Measurements from ENCODE around the gene EPHA5.

Gene EPHA5

DNA sequence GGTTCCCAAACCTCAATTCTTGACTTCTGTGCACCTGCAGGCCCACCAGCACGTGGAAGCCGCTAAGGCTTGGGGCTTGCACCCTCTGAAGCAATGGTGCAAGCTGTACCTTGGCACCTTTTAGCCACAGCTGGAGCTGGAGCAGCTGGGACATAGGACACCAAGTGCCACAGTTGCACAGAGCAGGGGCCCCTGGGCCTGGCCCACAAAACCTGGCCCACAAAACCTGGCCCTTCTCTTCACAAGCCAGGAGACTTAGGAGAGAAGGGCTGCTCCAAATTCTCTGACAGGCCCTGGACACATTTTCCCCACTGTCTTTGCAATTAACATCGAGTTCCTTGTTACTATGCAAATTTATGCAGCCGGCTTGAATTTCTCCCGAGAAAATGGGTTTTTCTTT lies 197.8 kb downstream of the EPHA5 start:
- TF ChIP-seq ZNF768 (tag by site-specific recombination; IDR thresholded peaks at IDR 0.05) (no peak), ZNF366 (tag by site-specific recombination; conservative IDR thresholded peaks at IDR 0.05) (no peak), ZNF660 (tag by site-specific recombination; IDR thresholded peaks at IDR 0.05) (no peak), PRDM1 (tag by site-specific recombination; IDR thresholded peaks at IDR 0.05) (no peak), ZNF707 (tag by site-specific recombination; IDR thresholded peaks at IDR 0.05) (no peak)
- TF ChIP-seq, protein P1, sequence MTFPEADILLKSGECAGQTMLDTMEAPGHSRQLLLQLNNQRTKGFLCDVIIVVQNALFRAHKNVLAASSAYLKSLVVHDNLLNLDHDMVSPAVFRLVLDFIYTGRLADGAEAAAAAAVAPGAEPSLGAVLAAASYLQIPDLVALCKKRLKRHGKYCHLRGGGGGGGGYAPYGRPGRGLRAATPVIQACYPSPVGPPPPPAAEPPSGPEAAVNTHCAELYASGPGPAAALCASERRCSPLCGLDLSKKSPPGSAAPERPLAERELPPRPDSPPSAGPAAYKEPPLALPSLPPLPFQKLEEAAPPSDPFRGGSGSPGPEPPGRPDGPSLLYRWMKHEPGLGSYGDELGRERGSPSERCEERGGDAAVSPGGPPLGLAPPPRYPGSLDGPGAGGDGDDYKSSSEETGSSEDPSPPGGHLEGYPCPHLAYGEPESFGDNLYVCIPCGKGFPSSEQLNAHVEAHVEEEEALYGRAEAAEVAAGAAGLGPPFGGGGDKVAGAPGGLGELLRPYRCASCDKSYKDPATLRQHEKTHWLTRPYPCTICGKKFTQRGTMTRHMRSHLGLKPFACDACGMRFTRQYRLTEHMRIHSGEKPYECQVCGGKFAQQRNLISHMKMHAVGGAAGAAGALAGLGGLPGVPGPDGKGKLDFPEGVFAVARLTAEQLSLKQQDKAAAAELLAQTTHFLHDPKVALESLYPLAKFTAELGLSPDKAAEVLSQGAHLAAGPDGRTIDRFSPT (tag by site-specific recombination; IDR thresholded peaks at IDR 0.05): no peak
- TF ChIP-seq, protein P2, sequence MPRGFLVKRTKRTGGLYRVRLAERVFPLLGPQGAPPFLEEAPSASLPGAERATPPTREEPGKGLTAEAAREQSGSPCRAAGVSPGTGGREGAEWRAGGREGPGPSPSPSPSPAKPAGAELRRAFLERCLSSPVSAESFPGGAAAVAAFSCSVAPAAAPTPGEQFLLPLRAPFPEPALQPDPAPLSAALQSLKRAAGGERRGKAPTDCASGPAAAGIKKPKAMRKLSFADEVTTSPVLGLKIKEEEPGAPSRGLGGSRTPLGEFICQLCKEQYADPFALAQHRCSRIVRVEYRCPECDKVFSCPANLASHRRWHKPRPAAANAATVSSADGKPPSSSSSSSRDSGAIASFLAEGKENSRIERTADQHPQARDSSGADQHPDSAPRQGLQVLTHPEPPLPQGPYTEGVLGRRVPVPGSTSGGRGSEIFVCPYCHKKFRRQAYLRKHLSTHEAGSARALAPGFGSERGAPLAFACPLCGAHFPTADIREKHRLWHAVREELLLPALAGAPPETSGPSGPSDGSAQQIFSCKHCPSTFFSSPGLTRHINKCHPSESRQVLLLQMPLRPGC (tag by site-specific recombination; IDR thresholded peaks at IDR 0.05): no peak
- H3K9me3 ChIP-seq (ENCODE audit: control insufficient read depth, insufficient read depth, low read depth, low read length): no peaks in the 10 kb centered on the region
- no peaks in the 10 kb centered on the region for H3K4me1 ChIP-seq (ENCODE audit: control insufficient read depth, insufficient read depth, low read length)
- H3K4me3 ChIP-seq (ENCODE audit: low read depth, low read length): no peak overlapping the region
- ChIA-PET POLR2A (no interaction called here), CTCF (no interaction called here)
- H3K27ac ChIP-seq (ENCODE audit: extremely low read depth, low read depth, low read length): no peak overlapping the region
- H3K36me3 ChIP-seq (ENCODE audit: control insufficient read depth in 2 of 2, insufficient read depth in 1 of 2, low read length in 2 of 2): no peaks in the 10 kb centered on the region

DNA sequence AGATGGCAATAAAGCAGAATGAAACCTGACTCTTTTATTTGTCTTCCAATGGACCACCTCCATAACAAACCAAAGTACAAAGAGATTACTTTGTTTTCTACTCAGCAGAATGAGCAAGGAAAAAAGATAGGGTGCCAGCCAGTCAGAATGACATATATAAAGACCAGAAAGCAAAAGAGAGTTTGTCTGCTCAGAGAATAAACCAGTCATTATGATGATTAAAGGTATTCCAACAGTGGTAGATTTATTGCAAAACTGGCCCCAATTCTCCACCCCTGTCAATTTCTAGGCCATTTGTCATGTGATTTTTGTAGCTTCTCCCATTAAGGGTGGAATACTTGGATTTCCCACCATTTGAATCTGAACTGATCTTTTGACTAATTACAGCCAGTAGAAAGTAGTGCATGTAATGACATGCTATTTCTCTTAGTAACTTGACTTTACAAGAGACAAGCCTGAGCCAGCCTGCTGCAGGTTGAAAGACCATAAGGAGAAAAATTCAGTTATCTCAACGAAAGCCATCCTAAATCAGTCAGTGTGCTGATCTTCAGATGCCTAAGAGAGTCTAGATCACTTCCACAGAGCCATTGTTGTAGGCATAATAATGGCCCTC lies 203.1 kb downstream of the EPHA5 start:
- no peak overlapping the region for H3K4me3 ChIP-seq (ENCODE audit: low read depth, low read length)
- ChIA-PET POLR2A (no interaction called here), CTCF (no interaction called here)
- H3K36me3 ChIP-seq (ENCODE audit: control insufficient read depth in 2 of 2, insufficient read depth in 1 of 2, low read length in 2 of 2): no peaks in the 10 kb centered on the region
- H3K27ac ChIP-seq (ENCODE audit: extremely low read depth, low read depth, low read length): no peak overlapping the region
- no peaks in the 10 kb centered on the region for H3K9me3 ChIP-seq (ENCODE audit: control insufficient read depth, insufficient read depth, low read depth, low read length)
- H3K4me1 ChIP-seq (ENCODE audit: control insufficient read depth, insufficient read depth, low read length): no peaks in the 10 kb centered on the region
- no peak for TF ChIP-seq TRIM28 (IDR thresholded peaks at IDR 0.05; ENCODE audit: borderline replicate concordance, low read length)
- no peak for TF ChIP-seq ZNF518A (tag by site-specific recombination; conservative IDR thresholded peaks at IDR 0.05; ENCODE audit: low read depth)
- TF ChIP-seq ZNF138 (tag by site-specific recombination; IDR thresholded peaks at IDR 0.05; ENCODE audit: borderline replicate concordance): no peak
- TF ChIP-seq ZNF585B (tag by site-specific recombination; IDR thresholded peaks at IDR 0.05): no peak
- TF ChIP-seq, protein P3, sequence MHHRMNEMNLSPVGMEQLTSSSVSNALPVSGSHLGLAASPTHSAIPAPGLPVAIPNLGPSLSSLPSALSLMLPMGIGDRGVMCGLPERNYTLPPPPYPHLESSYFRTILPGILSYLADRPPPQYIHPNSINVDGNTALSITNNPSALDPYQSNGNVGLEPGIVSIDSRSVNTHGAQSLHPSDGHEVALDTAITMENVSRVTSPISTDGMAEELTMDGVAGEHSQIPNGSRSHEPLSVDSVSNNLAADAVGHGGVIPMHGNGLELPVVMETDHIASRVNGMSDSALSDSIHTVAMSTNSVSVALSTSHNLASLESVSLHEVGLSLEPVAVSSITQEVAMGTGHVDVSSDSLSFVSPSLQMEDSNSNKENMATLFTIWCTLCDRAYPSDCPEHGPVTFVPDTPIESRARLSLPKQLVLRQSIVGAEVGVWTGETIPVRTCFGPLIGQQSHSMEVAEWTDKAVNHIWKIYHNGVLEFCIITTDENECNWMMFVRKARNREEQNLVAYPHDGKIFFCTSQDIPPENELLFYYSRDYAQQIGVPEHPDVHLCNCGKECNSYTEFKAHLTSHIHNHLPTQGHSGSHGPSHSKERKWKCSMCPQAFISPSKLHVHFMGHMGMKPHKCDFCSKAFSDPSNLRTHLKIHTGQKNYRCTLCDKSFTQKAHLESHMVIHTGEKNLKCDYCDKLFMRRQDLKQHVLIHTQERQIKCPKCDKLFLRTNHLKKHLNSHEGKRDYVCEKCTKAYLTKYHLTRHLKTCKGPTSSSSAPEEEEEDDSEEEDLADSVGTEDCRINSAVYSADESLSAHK (tag by site-specific recombination; IDR thresholded peaks at IDR 0.05): no peak
- no peak for TF ChIP-seq HOXA7 (CRISPR knock-in tag; IDR thresholded peaks at IDR 0.05; ENCODE audit: borderline replicate concordance)
- TF ChIP-seq ZIC2 (tag by site-specific recombination; IDR thresholded peaks at IDR 0.05): no peak
- no peak for TF ChIP-seq SP2 (tag by site-specific recombination; IDR thresholded peaks at IDR 0.05)
- no peak for TF ChIP-seq IKZF3 (tag by site-specific recombination; IDR thresholded peaks at IDR 0.05)
- TF ChIP-seq ZNF629 (tag by site-specific recombination; IDR thresholded peaks at IDR 0.05): no peak
- TF ChIP-seq ZNF473 (tag by site-specific recombination; IDR thresholded peaks at IDR 0.05): no peak
- no peak for TF ChIP-seq GLI4 (tag by site-specific recombination; IDR thresholded peaks at IDR 0.05)
- TF ChIP-seq, protein P4, sequence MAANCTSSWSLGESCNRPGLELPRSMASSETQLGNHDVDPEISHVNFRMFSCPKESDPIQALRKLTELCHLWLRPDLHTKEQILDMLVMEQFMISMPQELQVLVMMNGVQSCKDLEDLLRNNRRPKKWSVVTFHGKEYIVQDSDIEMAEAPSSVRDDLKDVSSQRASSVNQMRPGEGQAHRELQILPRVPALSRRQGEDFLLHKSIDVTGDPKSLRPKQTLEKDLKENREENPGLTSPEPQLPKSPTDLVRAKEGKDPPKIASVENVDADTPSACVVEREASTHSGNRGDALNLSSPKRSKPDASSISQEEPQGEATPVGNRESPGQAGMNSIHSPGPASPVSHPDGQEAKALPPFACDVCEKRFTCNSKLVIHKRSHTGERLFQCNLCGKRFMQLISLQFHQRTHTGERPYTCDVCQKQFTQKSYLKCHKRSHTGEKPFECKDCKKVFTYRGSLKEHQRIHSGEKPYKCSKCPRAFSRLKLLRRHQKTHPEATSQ (tag by site-specific recombination; IDR thresholded peaks at IDR 0.05): no peak

All from HEK293 (cell line).